K562 (cell line): ENCODE measurements around the gene TSPAN3. TPM values are rescaled to one million over a fixed set of nuclear protein-coding genes. Genes with fewer than 3 reads are reported as not detected.

Experiments used
- CBFA2T3 ChIP-seq: fragments of 450-650 bp; IDR thresholded peaks from 2 replicates; pipeline ENCODE4 v1.6.1; 2017
- CHD7 ChIP-seq: fragments of 200-600 bp; sonication (generic); IDR thresholded peaks from one replicate; pipeline ENCODE4 v1.6.1; 2012; ENCODE audit warnings: mild to moderate bottlenecking, low read depth, low read length, inconsistent platforms
- ELF1 ChIP-seq: fragments of 200-800 bp; sonication (Bioruptor generic); IDR thresholded peaks from 2 replicates; pipeline ENCODE4 v1.6.1; 2016; ENCODE audit warnings: missing genetic modification characterization, missing compliant biosample characterization
- FOXP1 ChIP-seq: sonication (generic); formaldehyde crosslinking; IDR thresholded peaks from 2 replicates; pipeline ENCODE4 v1.8.0; 2022; ENCODE audit warnings: mild to moderate bottlenecking, missing genetic modification reagents
- HOXB6 ChIP-seq: fragments of 250-450 bp; sonication (Bioruptor Pico); IDR thresholded peaks from 2 replicates; pipeline ENCODE4 v1.5.1; 2022; ENCODE audit warnings: mild to moderate bottlenecking, borderline replicate concordance
- KDM5B ChIP-seq: fragments of 200-600 bp; sonication (generic); IDR thresholded peaks from 2 replicates; pipeline ENCODE4 v1.6.1; 2012; ENCODE audit warnings: low read depth, mild to moderate bottlenecking, moderate library complexity, low read length, control low read depth, inconsistent platforms; ENCODE audit not compliant: insufficient replicate concordance
- MECOM ChIP-seq: fragments of 250-450 bp; sonication (Bioruptor Pico); IDR thresholded peaks from 2 replicates; pipeline ENCODE4 v1.8.0; 2022; ENCODE audit warnings: inconsistent platforms
- RHOXF2B ChIP-seq: fragments of 250-450 bp; sonication (Bioruptor Pico); conservative IDR thresholded peaks from 2 replicates; pipeline ENCODE4 v1.5.1; 2021
- TAL1 ChIP-seq: fragments of 450-650 bp; IDR thresholded peaks from 2 replicates; pipeline ENCODE4 v1.6.1; 2016; ENCODE audit warnings: mild to moderate bottlenecking
- ZNF217 ChIP-seq: sonication (generic); formaldehyde crosslinking; IDR thresholded peaks from 2 replicates; pipeline ENCODE4 v1.8.0; 2022; ENCODE audit warnings: mild to moderate bottlenecking, missing genetic modification reagents
- polyA plus RNA-seq, 8 experiments: library from polyadenylated mRNA; depleted of rRNA in 4 of 8; stranded (reverse) in 5 of 8; unstranded in 3 of 8; fragments of >200 nt; fragmentation: Nextera tagmentation in 2 of 8; fragmentation: Illumina TruSeq in 1 of 8; extraction: Ambion mirVana in 2 of 8; extraction: Trizol in 1 of 8; gene quantifications; 2 replicates each; pipeline versions ENCODE4 v1.2.1 to v1.2.3, GENCODE V29; 2011 to 2014; ENCODE audit warnings: inconsistent platforms in 1 of 8, missing spikeins in 1 of 8
- total RNA-seq, 7 experiments: library from RNA; depleted of rRNA in 6 of 7; stranded (reverse); fragments of >200 nt in 6 of 7; fragmentation: Illumina TruSeq in 2 of 7; extraction: Trizol in 2 of 7; gene quantifications; 2 replicates each; pipeline versions ENCODE4 v1.2.1 to v1.2.3, GENCODE V29; 2011 to 2021; ENCODE audit warnings: low replicate concordance in 1 of 7
- TF ChIP-seq, protein P1 (sequence below): fragments of 250-450 bp; sonication (Bioruptor Pico); IDR thresholded peaks from 2 replicates; pipeline ENCODE4 v1.4.0; 2020; ENCODE audit warnings: mild to moderate bottlenecking, moderate library complexity
- TF ChIP-seq, protein P2 (sequence below): fragments of 250-450 bp; sonication (Bioruptor Pico); IDR thresholded peaks from 2 replicates; pipeline ENCODE4 v1.5.1; 2021; ENCODE audit warnings: mild to moderate bottlenecking

The TSPAN3 gene
- total and polyA plus RNA-seq, 9 of the 15 experiments (the other 6 are each of a cell fraction or from before 2014, with no cell fraction given) = 14.3 to 144 (median 71.1) TPM

DNA sequence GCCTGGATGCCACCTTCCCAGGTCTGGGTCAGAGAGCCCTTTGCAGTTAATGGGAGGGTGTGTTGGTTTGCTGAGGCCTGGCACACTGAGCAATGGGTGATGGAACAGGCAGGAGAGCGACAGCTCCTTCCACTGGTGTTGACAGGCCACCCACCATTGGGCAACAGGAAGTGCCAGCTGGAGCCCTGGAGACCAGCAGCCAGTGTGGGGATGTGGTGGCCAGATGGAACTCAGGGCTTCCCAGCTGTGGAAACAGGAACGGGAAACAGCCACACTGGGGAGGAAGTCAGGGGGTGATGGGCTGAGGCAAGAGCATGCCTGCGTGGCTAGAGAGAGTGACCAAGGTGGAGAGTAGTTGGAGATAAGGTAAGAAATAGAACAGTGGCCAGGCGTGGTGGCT lies 66.7 kb downstream of the TSPAN3 start (continued):
- TF ChIP-seq CHD7 (no peak), TAL1 (no peak), RHOXF2B (CRISPR knock-in tag) (no peak), ZNF217 (CRISPR knock-in tag) (no peak), ELF1 (tag) (no peak), CBFA2T3 (no peak), FOXP1 (CRISPR knock-in tag) (no peak), MECOM (no peak), HOXB6 (no peak), KDM5B (no peak)
- TF ChIP-seq, protein P1, sequence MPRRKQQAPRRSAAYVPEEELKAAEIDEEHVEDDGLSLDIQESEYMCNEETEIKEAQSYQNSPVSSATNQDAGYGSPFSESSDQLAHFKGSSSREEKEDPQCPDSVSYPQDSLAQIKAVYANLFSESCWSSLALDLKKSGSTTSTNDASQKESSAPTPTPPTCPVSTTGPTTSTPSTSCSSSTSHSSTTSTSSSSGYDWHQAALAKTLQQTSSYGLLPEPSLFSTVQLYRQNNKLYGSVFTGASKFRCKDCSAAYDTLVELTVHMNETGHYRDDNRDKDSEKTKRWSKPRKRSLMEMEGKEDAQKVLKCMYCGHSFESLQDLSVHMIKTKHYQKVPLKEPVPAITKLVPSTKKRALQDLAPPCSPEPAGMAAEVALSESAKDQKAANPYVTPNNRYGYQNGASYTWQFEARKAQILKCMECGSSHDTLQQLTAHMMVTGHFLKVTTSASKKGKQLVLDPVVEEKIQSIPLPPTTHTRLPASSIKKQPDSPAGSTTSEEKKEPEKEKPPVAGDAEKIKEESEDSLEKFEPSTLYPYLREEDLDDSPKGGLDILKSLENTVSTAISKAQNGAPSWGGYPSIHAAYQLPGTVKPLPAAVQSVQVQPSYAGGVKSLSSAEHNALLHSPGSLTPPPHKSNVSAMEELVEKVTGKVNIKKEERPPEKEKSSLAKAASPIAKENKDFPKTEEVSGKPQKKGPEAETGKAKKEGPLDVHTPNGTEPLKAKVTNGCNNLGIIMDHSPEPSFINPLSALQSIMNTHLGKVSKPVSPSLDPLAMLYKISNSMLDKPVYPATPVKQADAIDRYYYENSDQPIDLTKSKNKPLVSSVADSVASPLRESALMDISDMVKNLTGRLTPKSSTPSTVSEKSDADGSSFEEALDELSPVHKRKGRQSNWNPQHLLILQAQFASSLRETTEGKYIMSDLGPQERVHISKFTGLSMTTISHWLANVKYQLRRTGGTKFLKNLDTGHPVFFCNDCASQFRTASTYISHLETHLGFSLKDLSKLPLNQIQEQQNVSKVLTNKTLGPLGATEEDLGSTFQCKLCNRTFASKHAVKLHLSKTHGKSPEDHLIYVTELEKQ = no peak
- TF ChIP-seq, protein P2, sequence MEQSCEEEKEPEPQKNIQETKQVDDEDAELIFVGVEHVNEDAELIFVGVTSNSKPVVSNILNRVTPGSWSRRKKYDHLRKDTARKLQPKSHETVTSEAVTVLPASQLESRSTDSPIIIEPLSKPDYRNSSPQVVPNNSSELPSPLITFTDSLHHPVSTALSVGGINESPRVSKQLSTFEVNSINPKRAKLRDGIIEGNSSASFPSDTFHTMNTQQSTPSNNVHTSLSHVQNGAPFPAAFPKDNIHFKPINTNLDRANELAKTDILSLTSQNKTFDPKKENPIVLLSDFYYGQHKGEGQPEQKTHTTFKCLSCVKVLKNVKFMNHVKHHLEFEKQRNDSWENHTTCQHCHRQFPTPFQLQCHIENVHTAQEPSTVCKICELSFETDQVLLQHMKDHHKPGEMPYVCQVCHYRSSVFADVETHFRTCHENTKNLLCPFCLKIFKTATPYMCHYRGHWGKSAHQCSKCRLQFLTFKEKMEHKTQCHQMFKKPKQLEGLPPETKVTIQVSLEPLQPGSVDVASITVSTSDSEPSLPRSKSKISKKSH (CRISPR knock-in tag) = no peak
